ENCODE data around the gene ST3GAL4.

DNA sequence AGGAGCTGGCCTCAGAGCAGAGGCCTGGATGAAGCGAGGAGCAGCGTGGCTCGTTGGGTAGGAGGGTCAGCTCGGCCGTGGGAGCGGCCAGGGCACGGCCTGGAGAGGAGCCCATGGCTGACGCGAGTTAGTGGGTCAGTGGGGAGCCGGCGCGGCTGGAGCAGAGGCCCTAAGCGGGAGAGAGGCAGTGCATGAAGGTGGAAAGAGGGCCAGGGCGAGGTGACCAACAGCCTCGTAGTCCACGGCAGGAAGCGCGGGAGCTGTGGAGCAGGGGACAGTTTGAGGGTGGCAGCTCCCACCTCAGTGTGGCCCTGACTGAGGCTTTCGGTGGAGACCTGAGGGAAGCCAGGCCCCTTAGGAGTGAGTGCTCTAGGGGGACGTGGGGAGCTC lies 27.5 kb upstream of the ST3GAL4 start:
- TF ChIP-seq, protein P1, sequence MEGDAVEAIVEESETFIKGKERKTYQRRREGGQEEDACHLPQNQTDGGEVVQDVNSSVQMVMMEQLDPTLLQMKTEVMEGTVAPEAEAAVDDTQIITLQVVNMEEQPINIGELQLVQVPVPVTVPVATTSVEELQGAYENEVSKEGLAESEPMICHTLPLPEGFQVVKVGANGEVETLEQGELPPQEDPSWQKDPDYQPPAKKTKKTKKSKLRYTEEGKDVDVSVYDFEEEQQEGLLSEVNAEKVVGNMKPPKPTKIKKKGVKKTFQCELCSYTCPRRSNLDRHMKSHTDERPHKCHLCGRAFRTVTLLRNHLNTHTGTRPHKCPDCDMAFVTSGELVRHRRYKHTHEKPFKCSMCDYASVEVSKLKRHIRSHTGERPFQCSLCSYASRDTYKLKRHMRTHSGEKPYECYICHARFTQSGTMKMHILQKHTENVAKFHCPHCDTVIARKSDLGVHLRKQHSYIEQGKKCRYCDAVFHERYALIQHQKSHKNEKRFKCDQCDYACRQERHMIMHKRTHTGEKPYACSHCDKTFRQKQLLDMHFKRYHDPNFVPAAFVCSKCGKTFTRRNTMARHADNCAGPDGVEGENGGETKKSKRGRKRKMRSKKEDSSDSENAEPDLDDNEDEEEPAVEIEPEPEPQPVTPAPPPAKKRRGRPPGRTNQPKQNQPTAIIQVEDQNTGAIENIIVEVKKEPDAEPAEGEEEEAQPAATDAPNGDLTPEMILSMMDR (IDR thresholded peaks at IDR 0.05), result no peak
- TF ChIP-seq POLR2A (IDR thresholded peaks at IDR 0.05; ENCODE audit: low read depth) (no peak), POLR2AphosphoS5 (IDR thresholded peaks at IDR 0.05) (no peak), EP300 (IDR thresholded peaks at IDR 0.05) (no peak)
